Right forelimb (tissue), 1 donor: ENCODE results near the gene NRARP.

ENCODE experiments used
- DNase-seq: peaks from one replicate; pipeline ENCODE4 v3.0.0-alpha.2; 2018

The NRARP gene

GRCh38 chr9:137321726-137322361 is 19.8 kb upstream of the NRARP start:
- DNase-seq = no peak

- peak; percentile 41 for DNase-seq
These were observed 18.7 kb upstream of the NRARP start for GRCh38 chr9:137320555-137321384.

GRCh38 chr9:137319739-137320551 is 17.9 kb upstream of the NRARP start:
- no peak for DNase-seq

- no peak for DNase-seq
These were observed 17.1 kb upstream of the NRARP start for GRCh38 chr9:137319011-137319738.

GRCh38 chr9:137318602-137319001 is 16.5 kb upstream of the NRARP start:
- peak; percentile 41 for DNase-seq

GRCh38 chr9:137317718-137318511 is 15.8 kb upstream of the NRARP start:
- DNase-seq = no peak

- DNase-seq = no peak
These were observed 15.1 kb upstream of the NRARP start for GRCh38 chr9:137317021-137317717.

- peak; percentile 63 for DNase-seq
These were observed 14.2 kb upstream of the NRARP start for GRCh38 chr9:137316012-137316981.

GRCh38 chr9:137315581-137316011 is 13.5 kb upstream of the NRARP start:
- peak; percentile 42 for DNase-seq

GRCh38 chr9:137314561-137315560 is 12.8 kb upstream of the NRARP start:
- DNase-seq = peak; percentile 38

- DNase-seq = no peak
These were observed 12.0 kb upstream of the NRARP start for GRCh38 chr9:137313956-137314560.

GRCh38 chr9:137313326-137313936 is 11.4 kb upstream of the NRARP start:
- peak; percentile 42 for DNase-seq

- no peak for DNase-seq
These were observed 10.8 kb upstream of the NRARP start for GRCh38 chr9:137312852-137313325.

- no peak for DNase-seq
These were observed 10.1 kb upstream of the NRARP start for GRCh38 chr9:137311986-137312851.

- DNase-seq = no peak
These were observed 9.3 kb upstream of the NRARP start for GRCh38 chr9:137311171-137311985.
